Breast epithelium (tissue), 4 donors: ENCODE data around the gene ATP1A4. TPM values are rescaled to one million over a fixed set of nuclear protein-coding genes. Genes with fewer than 3 reads are reported as not detected.

Source experiments
- DNase-seq, 2 donors: peaks; one replicate each; pipeline ENCODE4 v3.0.0-alpha.2; 2019; ENCODE audit warnings: low spot score in 2 of 2
- H3K27ac ChIP-seq, 2 donors: fragments of 200-600 bp; sonication (generic) in 1 of 2; one replicate each; pipeline ENCODE4 v1.5.1; 2016 to 2019; ENCODE audit warnings: mild to moderate bottlenecking in 1 of 2
- H3K27me3 ChIP-seq, 2 donors: fragments of 200-600 bp; sonication (generic) in 1 of 2; one replicate each; pipeline versions ENCODE4 v1.5.1 to v1.6.0; 2017 to 2019; ENCODE audit warnings: control low read depth in 1 of 2, mild to moderate bottlenecking in 1 of 2
- H3K36me3 ChIP-seq: fragments of 200-600 bp; one replicate; pipeline ENCODE4 v1.5.1; 2019
- H3K4me1 ChIP-seq, 2 donors: fragments of 200-600 bp; sonication (generic); one replicate each; pipeline ENCODE4 v1.5.1; 2016 to 2019; ENCODE audit warnings: control low read depth in 1 of 2
- H3K4me3 ChIP-seq, 3 donors: fragments of 200-600 bp; sonication (generic); 1 replicate in 2 of 3; 2 replicates in 1 of 3; pipeline ENCODE4 v1.5.1; 2016 to 2019; ENCODE audit warnings: mild to moderate bottlenecking in 3 of 3, moderate library complexity in 2 of 3
- H3K9me3 ChIP-seq, 2 donors: fragments of 200-600 bp; sonication (generic) in 1 of 2; one replicate each; pipeline ENCODE4 v1.5.1; 2016 to 2019; ENCODE audit warnings: control low read depth in 1 of 2
- POLR2A ChIP-seq: fragments of 450-650 bp; IDR thresholded peaks from one replicate; pipeline ENCODE4 v1.6.1; 2016; ENCODE audit warnings: antibody characterized with exemption, mild to moderate bottlenecking, moderate library complexity
- POLR2AphosphoS5 ChIP-seq, 3 donors: sonication (generic); formaldehyde crosslinking; IDR thresholded peaks; one replicate each; pipeline ENCODE4 v1.6.1; 2017; ENCODE audit warnings: antibody characterized with exemption in 3 of 3
- intact Hi-C: fragments of 100-400 bp; cut with DNase I; formaldehyde crosslinking; loops from one replicate; pipeline ENCODE4 v1.15.1; 2023; ENCODE audit warnings: low total_unique reads
- total RNA-seq, 3 donors: library from RNA; depleted of rRNA; stranded (reverse); fragments of >200 nt; gene quantifications; one replicate each; pipeline ENCODE4 v1.1.0, GENCODE V29; 2016
- TF ChIP-seq, protein P1 (sequence below), 3 donors: fragments of 450-650 bp; IDR thresholded peaks; one replicate each; pipeline ENCODE4 v1.5.1; 2016 to 2017; ENCODE audit warnings: antibody characterized with exemption in 3 of 3, mild to moderate bottlenecking in 3 of 3, moderate library complexity in 3 of 3

The ATP1A4 gene
- total RNA-seq, 3 donors from 2014 or later = 4.5 TPM; not detected in 2

DNA sequence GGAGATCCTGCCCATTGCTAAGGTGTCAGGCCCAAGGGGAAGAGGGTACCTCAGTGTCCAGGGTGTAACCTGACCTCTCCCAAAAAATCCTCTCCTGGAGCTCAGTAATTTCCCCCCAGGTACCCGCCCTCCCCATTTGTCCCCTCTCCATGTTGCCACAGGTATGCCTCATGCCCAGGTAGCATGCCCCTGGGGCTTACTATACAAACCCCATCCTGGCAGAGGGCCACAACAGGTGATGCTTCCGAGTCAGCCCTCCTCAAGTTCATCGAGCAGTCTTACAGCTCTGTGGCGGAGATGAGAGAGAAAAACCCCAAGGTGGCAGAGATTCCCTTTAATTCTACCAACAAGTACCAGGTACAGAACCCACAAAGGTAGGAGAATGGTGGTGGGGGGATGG lies 15.7 kb downstream of the ATP1A4 start:
- no peaks in the 10 kb centered on the region for H3K27me3 ChIP-seq
- H3K36me3 ChIP-seq = no peaks in the 10 kb centered on the region
- no peaks in the 10 kb centered on the region for H3K4me1 ChIP-seq
- H3K9me3 ChIP-seq = no peaks in the 10 kb centered on the region
- intact Hi-C loops = loop anchor here (1.0 kb wide), 1 partner anchor 31 kb away; no protein-coding TSS in a partner anchor
- H3K4me3 ChIP-seq = no peak overlapping the region
- no peak overlapping the region for H3K27ac ChIP-seq
- TF ChIP-seq, protein P1, sequence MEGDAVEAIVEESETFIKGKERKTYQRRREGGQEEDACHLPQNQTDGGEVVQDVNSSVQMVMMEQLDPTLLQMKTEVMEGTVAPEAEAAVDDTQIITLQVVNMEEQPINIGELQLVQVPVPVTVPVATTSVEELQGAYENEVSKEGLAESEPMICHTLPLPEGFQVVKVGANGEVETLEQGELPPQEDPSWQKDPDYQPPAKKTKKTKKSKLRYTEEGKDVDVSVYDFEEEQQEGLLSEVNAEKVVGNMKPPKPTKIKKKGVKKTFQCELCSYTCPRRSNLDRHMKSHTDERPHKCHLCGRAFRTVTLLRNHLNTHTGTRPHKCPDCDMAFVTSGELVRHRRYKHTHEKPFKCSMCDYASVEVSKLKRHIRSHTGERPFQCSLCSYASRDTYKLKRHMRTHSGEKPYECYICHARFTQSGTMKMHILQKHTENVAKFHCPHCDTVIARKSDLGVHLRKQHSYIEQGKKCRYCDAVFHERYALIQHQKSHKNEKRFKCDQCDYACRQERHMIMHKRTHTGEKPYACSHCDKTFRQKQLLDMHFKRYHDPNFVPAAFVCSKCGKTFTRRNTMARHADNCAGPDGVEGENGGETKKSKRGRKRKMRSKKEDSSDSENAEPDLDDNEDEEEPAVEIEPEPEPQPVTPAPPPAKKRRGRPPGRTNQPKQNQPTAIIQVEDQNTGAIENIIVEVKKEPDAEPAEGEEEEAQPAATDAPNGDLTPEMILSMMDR (IDR thresholded peaks at IDR 0.05) = no peak
- TF ChIP-seq POLR2AphosphoS5 (IDR thresholded peaks at IDR 0.05) = no peak
- DNase-seq = peak in 1 of 2 donors; percentile 43

DNA sequence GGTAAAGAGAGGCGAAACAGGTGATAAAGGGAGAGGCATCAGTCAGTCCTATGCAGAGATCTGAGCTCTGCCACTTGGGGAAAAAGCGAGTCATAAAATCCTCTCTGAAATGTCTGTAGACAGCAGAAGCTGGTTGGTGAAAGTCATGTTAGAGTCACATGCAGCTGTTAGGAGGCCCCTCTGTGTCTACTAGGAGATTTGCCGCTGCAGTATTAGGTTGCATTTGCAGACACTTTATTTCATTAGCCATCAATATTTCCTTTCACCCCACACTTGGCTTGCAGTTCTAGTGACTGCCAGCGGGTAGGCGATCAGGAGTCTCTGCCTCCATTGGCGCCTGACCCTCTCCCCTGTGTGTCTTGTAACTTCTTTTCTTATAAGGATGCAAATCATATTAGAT lies 16.2 kb downstream of the ATP1A4 start:
- Histone ChIP-seq H3K36me3 (no peaks in the 10 kb centered on the region), H3K4me1 (no peaks in the 10 kb centered on the region), H3K27ac (no peak overlapping the region), H3K4me3 (no peak overlapping the region), H3K27me3 (no peaks in the 10 kb centered on the region), H3K9me3 (no peaks in the 10 kb centered on the region)
- intact Hi-C loops = loop anchor here (1.0 kb wide), 1 partner anchor 31 kb away; no protein-coding TSS in a partner anchor
- no peak for DNase-seq
- TF ChIP-seq POLR2AphosphoS5 (IDR thresholded peaks at IDR 0.05) (no peak), POLR2A (no peak)
- TF ChIP-seq, protein P1 (IDR thresholded peaks at IDR 0.05) = no peak

DNA sequence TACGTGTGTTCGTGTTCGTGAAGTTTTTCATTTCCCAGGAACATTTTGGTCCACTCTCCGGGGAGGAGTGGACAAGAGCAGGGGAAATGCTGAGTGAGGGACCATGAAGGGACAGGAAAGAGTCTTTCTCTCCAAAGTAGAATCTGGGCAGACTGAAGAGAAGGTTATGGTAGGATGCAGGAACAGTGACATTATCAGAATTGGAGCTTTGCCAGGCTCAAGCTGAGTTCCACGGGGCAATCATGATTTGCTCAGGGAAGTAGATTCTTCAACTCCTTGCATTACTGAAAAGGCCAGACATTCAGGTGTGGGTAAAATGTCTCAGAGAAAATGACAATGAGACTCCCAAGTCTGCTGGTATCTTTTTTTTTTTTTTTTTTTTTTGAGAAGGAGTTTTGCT lies 16.6 kb downstream of the ATP1A4 start:
- no peaks in the 10 kb centered on the region for H3K36me3 ChIP-seq
- H3K27ac ChIP-seq = no peak overlapping the region
- no peak for DNase-seq
- no peaks in the 10 kb centered on the region for H3K27me3 ChIP-seq
- no peaks in the 10 kb centered on the region for H3K9me3 ChIP-seq
- H3K4me1 ChIP-seq = no peaks in the 10 kb centered on the region
- H3K4me3 ChIP-seq = no peak overlapping the region
- TF ChIP-seq, protein P1 (IDR thresholded peaks at IDR 0.05) = no peak
- TF ChIP-seq POLR2A (no peak), POLR2AphosphoS5 (IDR thresholded peaks at IDR 0.05) (no peak)
- intact Hi-C loops = no loop called here

DNA sequence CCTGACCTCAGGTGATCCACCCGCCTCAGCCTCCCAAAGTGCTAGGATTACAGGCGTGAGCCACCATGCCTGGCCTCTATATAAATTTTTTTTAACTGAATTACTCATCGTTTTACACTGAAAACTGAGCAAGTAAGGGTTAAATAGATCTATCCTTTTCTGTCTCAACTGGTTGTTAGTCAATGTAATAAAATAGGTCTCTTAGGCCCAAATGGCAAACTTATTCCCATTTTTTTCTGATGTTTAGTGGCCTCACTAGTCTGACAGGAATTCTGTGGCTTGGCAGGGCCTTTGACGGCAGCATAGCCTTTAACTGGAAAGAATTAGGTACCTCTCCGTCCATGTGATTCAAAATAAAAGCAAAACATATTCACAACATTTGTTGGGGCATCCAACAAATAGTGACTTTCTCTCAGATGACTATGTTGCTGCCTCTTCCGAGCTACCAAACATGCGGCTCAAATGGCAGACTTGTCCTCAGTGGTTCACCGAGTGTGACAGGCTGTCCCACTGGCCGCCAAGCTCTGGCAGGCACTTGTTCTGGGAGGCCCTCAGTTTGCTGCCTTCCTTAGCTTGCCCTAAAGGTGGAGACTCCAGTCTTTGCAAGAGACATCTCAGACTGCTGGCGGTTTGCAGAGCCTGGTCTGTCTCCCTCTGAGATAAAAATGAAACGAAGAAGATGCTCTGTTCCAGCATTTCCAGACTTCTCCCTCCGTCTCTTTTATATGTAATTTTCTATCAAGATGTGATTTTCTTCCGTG lies 17.4 kb downstream of the ATP1A4 start:
- DNase-seq = no peak
- H3K27me3 ChIP-seq = no peaks in the 10 kb centered on the region
- no peaks in the 10 kb centered on the region for H3K4me1 ChIP-seq
- intact Hi-C loops = no loop called here
- TF ChIP-seq POLR2A (no peak), POLR2AphosphoS5 (IDR thresholded peaks at IDR 0.05) (no peak)
- TF ChIP-seq, protein P1 (IDR thresholded peaks at IDR 0.05) = no peak
- H3K27ac ChIP-seq = no peak overlapping the region
- no peaks in the 10 kb centered on the region for H3K9me3 ChIP-seq
- no peak overlapping the region for H3K4me3 ChIP-seq
- no peaks in the 10 kb centered on the region for H3K36me3 ChIP-seq

DNA sequence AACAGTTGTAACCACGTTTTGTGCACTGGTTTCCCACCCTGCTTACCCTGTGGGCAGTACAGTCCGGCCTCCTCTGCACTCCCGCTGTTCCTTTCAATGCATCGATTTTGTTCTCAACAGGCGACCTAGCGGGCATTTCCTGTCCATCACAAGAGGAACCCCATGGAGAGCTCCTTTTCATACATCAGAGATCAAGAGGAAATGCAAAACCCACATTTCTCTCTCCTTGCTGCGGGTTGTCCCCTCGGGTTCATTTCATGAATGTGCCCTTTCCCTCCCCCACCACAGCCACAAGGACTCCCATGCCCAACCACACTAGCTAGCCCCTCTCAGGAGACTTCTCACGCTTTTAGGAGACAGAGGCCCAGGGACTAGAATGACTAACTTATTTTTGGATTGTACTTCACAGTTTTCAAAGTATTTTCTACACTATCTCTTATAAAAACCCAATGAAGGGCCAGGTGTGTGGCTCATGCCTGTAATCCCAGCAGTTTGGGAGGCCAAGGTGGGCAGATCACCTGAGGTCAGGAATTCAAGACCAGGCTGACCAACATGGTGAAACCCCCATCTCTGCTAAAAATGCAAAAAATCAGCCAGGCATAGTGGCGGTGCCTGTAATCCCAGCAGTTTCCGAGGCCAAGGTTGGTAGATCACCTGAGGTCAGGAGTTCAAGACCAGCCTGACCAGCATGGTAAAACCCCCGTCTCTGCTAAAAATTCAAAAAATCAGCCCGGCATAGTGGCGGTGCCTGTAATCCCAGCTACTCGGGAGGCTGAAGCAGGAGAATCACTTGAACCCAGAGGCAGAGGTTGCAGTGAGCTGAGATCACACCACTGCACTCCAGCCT lies 18.4 kb downstream of the ATP1A4 start:
- TF ChIP-seq, protein P1 (IDR thresholded peaks at IDR 0.05) = no peak
- TF ChIP-seq POLR2A (no peak), POLR2AphosphoS5 (IDR thresholded peaks at IDR 0.05) (no peak)
- Histone ChIP-seq H3K4me3 (no peak overlapping the region), H3K9me3 (no peaks in the 10 kb centered on the region), H3K27ac (no peak overlapping the region), H3K27me3 (no peaks in the 10 kb centered on the region), H3K4me1 (no peaks in the 10 kb centered on the region), H3K36me3 (no peaks in the 10 kb centered on the region)
- DNase-seq = no peak
- intact Hi-C loops = no loop called here
